ENCODE data around the gene ACTR3.

The ACTR3 gene

GRCh38 chr2:113887009-113887792 lies 2.7 kb upstream of the ACTR3 start:
- peaks cover 0 to 5% (median 3%) of the 10 kb centered on the region in 4 experiments for H3K36me3 ChIP-seq (ENCODE audit: control insufficient read depth in 4 of 4, insufficient read depth in 4 of 4, low read length in 3 of 4)
- peak overlapping the region in 2 of 7 experiments; percentile 9 to 15 for H3K4me3 ChIP-seq (ENCODE audit: control insufficient read depth in 1 of 7, extremely low read depth in 1 of 7, insufficient read depth in 4 of 7, low read depth in 2 of 7, low read length in 6 of 7)
- DNase-seq, result no peak
- H3K27ac ChIP-seq (ENCODE audit: insufficient read depth in 1 of 2, low read depth in 1 of 2, low read length in 2 of 2, poor library complexity in 1 of 2, severe bottlenecking in 2 of 2), result no peak overlapping the region
- CTCF ChIA-PET, result no interaction called here
- H3K4me1 ChIP-seq (ENCODE audit: control extremely low read depth in 1 of 4, control insufficient read depth in 4 of 4, insufficient read depth in 4 of 4, low read length in 3 of 4), result peaks cover 22 to 39% (median 31%) of the 10 kb centered on the region in 4 experiments
- H3K27me3 ChIP-seq (replicated peaks in 2 of 5; ENCODE audit: control insufficient read depth in 4 of 5, insufficient read depth in 5 of 5, low read length in 4 of 5), result no peaks in the 10 kb centered on the region
- POLR2A ChIA-PET, result no interaction called here
- no peaks in the 10 kb centered on the region for H3K9me3 ChIP-seq (ENCODE audit: control extremely low read depth in 1 of 5, control insufficient read depth in 4 of 5, insufficient read depth in 2 of 5, low read depth in 1 of 5, low read length in 4 of 5)
- 100% methylated on average over 3 of the region's 7 CpGs for WGBS (ENCODE audit: insufficient coverage)

DNA sequence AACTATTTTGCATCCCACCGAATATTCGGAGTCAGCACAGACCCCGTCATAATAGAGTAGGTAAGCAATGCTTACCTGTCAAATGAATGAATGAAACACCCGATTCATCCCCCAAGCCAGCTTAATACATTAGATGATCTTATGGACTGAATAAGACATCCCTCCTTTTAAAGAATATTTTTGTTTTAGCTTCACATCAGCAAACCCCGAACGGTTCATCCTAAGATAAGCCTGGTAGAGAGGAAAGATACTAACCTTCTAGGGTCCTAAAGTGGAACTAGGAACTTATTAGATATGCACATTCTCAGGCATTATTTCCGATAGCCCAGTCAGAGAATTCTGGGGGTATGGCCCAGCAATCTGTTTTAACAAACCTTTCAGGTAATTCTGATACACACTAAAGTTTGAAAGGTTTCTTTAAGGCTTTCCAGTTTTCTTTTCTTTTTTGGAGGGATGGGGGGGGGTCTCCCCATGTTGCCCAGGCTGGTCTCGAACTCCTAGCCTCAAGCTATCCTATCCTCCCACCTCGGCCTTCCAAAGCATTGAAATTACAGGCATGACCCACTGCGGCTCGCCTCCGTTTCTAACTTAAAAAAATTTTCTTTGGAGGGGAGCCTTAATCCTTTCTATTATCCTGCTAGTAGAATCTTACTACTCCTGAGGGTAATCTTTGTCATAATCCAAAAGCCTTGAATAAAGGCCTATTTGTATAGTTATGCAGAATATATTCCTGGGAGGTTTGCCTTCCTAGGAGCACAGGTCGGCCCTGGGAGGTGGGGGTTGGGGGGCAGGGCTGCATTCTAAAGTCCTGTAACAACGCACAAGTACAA lies 1.0 kb upstream of the ACTR3 start:
- peaks cover 24 to 49% (median 37%) of the 10 kb centered on the region in 4 experiments for H3K4me1 ChIP-seq (ENCODE audit: control extremely low read depth in 1 of 4, control insufficient read depth in 4 of 4, insufficient read depth in 4 of 4, low read length in 3 of 4)
- peak overlapping the region; percentile 84 to 94 for H3K27ac ChIP-seq (ENCODE audit: insufficient read depth in 1 of 2, low read depth in 1 of 2, low read length in 2 of 2, poor library complexity in 1 of 2, severe bottlenecking in 2 of 2)
- peaks cover 0 to 6% (median 3%) of the 10 kb centered on the region in 4 experiments for H3K36me3 ChIP-seq (ENCODE audit: control insufficient read depth in 4 of 4, insufficient read depth in 4 of 4, low read length in 3 of 4)
- POLR2A ChIA-PET, result interaction anchor here (1.0 to 1.9 kb wide), 2 partner anchors 84 to 133 kb away, joined by 3 to 9 read pairs; partner anchors contain the start of gene SLC35F5
- CTCF ChIA-PET, result interaction anchor here (1.2 to 1.8 kb wide), 6 partner anchors 9 to 24 kb away, joined by 3 to 5 read pairs (median 3); no protein-coding TSS in a partner anchor
- no peaks in the 10 kb centered on the region for H3K9me3 ChIP-seq (ENCODE audit: control extremely low read depth in 1 of 5, control insufficient read depth in 4 of 5, insufficient read depth in 2 of 5, low read depth in 1 of 5, low read length in 4 of 5)
- DNase-seq, result peak in 1 of 3 donors; percentile 9
- H3K27me3 ChIP-seq (replicated peaks in 2 of 5; ENCODE audit: control insufficient read depth in 4 of 5, insufficient read depth in 5 of 5, low read length in 4 of 5), result no peaks in the 10 kb centered on the region
- 63% methylated on average over 6 of the region's 14 CpGs for WGBS (ENCODE audit: insufficient coverage)
- peak overlapping the region; percentile 27 to 98 (median 92) for H3K4me3 ChIP-seq (ENCODE audit: control insufficient read depth in 1 of 7, extremely low read depth in 1 of 7, insufficient read depth in 4 of 7, low read depth in 2 of 7, low read length in 6 of 7)

DNA sequence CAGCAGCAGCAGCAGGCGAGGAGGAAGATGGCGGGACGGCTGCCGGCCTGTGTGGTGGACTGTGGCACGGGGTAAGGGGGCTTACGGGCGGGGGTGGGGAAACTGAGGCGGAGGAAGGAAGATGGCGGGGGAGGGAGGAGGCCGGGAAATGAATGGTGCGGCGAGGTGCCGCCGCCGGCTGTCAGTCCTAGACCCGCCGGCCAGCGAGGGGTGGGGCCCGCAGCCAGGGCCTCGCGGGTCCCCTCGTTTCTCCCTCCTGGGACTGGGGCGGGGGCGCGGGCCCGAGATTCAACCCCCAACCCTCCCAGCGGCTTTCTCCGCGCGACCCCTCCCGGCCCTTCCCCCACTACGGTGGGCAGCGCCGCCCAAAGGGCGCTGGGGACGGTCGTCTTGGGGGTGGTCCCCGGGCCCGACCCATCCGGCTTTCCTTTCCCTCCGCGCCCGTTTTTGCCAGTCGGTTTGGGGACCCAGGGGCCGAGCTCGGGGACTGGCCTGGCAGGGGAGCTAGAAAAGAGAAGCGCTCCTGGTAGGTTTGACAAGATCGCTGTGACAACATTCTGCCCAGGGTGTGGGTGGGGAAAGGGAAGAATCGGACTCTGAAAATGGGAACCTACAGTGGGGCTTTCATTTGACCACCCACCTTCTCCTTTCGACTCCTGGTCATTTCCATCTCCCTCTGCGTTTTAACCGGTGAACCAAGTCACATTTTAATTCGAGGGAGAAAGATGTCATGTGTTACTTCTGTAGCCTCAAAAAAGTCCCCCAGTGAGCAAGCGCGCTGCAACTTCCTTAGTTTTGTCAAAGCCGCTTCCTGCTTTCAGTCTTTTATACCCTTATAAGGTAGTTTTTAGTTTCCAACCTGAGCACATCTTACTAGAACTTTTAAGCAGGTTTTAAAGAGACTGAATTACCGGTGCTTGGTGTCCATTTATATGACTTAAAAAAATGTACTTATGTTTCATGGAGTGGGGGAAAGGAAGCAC lies 655 bp downstream of the ACTR3 start:
- peaks cover 29 to 55% (median 45%) of the 10 kb centered on the region in 4 experiments for H3K4me1 ChIP-seq (ENCODE audit: control extremely low read depth in 1 of 4, control insufficient read depth in 4 of 4, insufficient read depth in 4 of 4, low read length in 3 of 4)
- H3K27ac ChIP-seq (ENCODE audit: insufficient read depth in 1 of 2, low read depth in 1 of 2, low read length in 2 of 2, poor library complexity in 1 of 2, severe bottlenecking in 2 of 2), result peak overlapping the region; percentile 90 to 96
- peak overlapping the region; percentile 75 to 98 (median 92) for H3K4me3 ChIP-seq (ENCODE audit: control insufficient read depth in 1 of 7, extremely low read depth in 1 of 7, insufficient read depth in 4 of 7, low read depth in 2 of 7, low read length in 6 of 7)
- POLR2A ChIA-PET, result interaction anchor here (1.0 to 1.9 kb wide), 2 partner anchors 85 to 134 kb away, joined by 3 to 9 read pairs; partner anchors contain the start of gene SLC35F5
- H3K9me3 ChIP-seq (ENCODE audit: control extremely low read depth in 1 of 5, control insufficient read depth in 4 of 5, insufficient read depth in 2 of 5, low read depth in 1 of 5, low read length in 4 of 5), result no peaks in the 10 kb centered on the region
- CTCF ChIA-PET, result interaction anchor here (1.4 kb wide), 1 partner anchor 11 kb away, joined by 3 read pairs; no protein-coding TSS in a partner anchor
- DNase-seq, result peak; percentile 69 to 92 (median 91)
- H3K36me3 ChIP-seq (ENCODE audit: control insufficient read depth in 4 of 4, insufficient read depth in 4 of 4, low read length in 3 of 4), result peaks cover 0 to 18% (median 5%) of the 10 kb centered on the region in 4 experiments
- H3K27me3 ChIP-seq (replicated peaks in 2 of 5; ENCODE audit: control insufficient read depth in 4 of 5, insufficient read depth in 5 of 5, low read length in 4 of 5), result no peaks in the 10 kb centered on the region
- WGBS (ENCODE audit: insufficient coverage), result 0% methylated on average over 29 of the region's 57 CpGs

GRCh38 chr2:113891265-113891959 lies 1.5 kb downstream of the ACTR3 start:
- 0% methylated on average over 1 of the region's 5 CpGs for WGBS (ENCODE audit: insufficient coverage)
- Histone ChIP-seq H3K27me3 (replicated peaks in 2 of 5; ENCODE audit: control insufficient read depth in 4 of 5, insufficient read depth in 5 of 5, low read length in 4 of 5) (no peaks in the 10 kb centered on the region), H3K9me3 (ENCODE audit: control extremely low read depth in 1 of 5, control insufficient read depth in 4 of 5, insufficient read depth in 2 of 5, low read depth in 1 of 5, low read length in 4 of 5) (no peaks in the 10 kb centered on the region), H3K36me3 (ENCODE audit: control insufficient read depth in 4 of 4, insufficient read depth in 4 of 4, low read length in 3 of 4) (peaks cover 0 to 20% (median 6%) of the 10 kb centered on the region in 4 experiments), H3K27ac (ENCODE audit: insufficient read depth in 1 of 2, low read depth in 1 of 2, low read length in 2 of 2, poor library complexity in 1 of 2, severe bottlenecking in 2 of 2) (peak overlapping the region; percentile 90 to 96), H3K4me3 (ENCODE audit: control insufficient read depth in 1 of 7, extremely low read depth in 1 of 7, insufficient read depth in 4 of 7, low read depth in 2 of 7, low read length in 6 of 7) (peak overlapping the region in 6 of 7 experiments; percentile 91 to 98 (median 94)), H3K4me1 (ENCODE audit: control extremely low read depth in 1 of 4, control insufficient read depth in 4 of 4, insufficient read depth in 4 of 4, low read length in 3 of 4) (peaks cover 26 to 58% (median 43%) of the 10 kb centered on the region in 4 experiments)
- no peak for DNase-seq
- CTCF ChIA-PET, result no interaction called here
- POLR2A ChIA-PET, result no interaction called here

GRCh38 chr2:113892004-113892710 lies 2.3 kb downstream of the ACTR3 start:
- CTCF ChIA-PET, result no interaction called here
- no peak for DNase-seq
- Histone ChIP-seq H3K27me3 (replicated peaks in 2 of 5; ENCODE audit: control insufficient read depth in 4 of 5, insufficient read depth in 5 of 5, low read length in 4 of 5) (no peaks in the 10 kb centered on the region), H3K9me3 (ENCODE audit: control extremely low read depth in 1 of 5, control insufficient read depth in 4 of 5, insufficient read depth in 2 of 5, low read depth in 1 of 5, low read length in 4 of 5) (no peaks in the 10 kb centered on the region), H3K4me1 (ENCODE audit: control extremely low read depth in 1 of 4, control insufficient read depth in 4 of 4, insufficient read depth in 4 of 4, low read length in 3 of 4) (peaks cover 19 to 51% (median 41%) of the 10 kb centered on the region in 4 experiments), H3K27ac (ENCODE audit: insufficient read depth in 1 of 2, low read depth in 1 of 2, low read length in 2 of 2, poor library complexity in 1 of 2, severe bottlenecking in 2 of 2) (peak overlapping the region; percentile 43 to 96), H3K4me3 (ENCODE audit: control insufficient read depth in 1 of 7, extremely low read depth in 1 of 7, insufficient read depth in 4 of 7, low read depth in 2 of 7, low read length in 6 of 7) (peak overlapping the region in 3 of 7 experiments; percentile 91 to 97 (median 92)), H3K36me3 (ENCODE audit: control insufficient read depth in 4 of 4, insufficient read depth in 4 of 4, low read length in 3 of 4) (peaks cover 0 to 20% (median 6%) of the 10 kb centered on the region in 4 experiments)
- no CpG with 5 or more reads among the region's 6 CpGs for WGBS (ENCODE audit: insufficient coverage)
- POLR2A ChIA-PET, result no interaction called here

Measured in common myeloid progenitor, CD34-positive (primary cell).